ENCODE results near the gene GFRA1. TPM values are rescaled to one million over a fixed set of nuclear protein-coding genes. Genes with fewer than 3 reads are reported as not detected.

The GFRA1 gene
- total RNA-seq, 1 donor from 2014 or later, result 14.0 TPM

GRCh38 chr10:116298586-116298985 is 25.6 kb upstream of the GFRA1 start:
- Mint-ChIP-seq H3K27me3 (ENCODE audit: insufficient read depth, low read depth) (no peaks in the 10 kb centered on the region), H3K27ac (no peak overlapping the region), H3K9me3 (no peaks in the 10 kb centered on the region), H3K36me3 (no peaks in the 10 kb centered on the region), H3K4me1 (no peaks in the 10 kb centered on the region), H3K4me3 (no peak overlapping the region)
- no peaks in the 10 kb centered on the region for H3K9me3 ChIP-seq (ENCODE audit: low read depth)
- H2AFZ ChIP-seq (replicated peaks), result no peak overlapping the region
- no peak overlapping the region for H3K27ac ChIP-seq
- H3K27me3 ChIP-seq, result no peaks in the 10 kb centered on the region
- no peaks in the 10 kb centered on the region for H4K20me1 ChIP-seq (ENCODE audit: low read depth)
- H3K9ac ChIP-seq, result no peak overlapping the region
- H3K79me2 ChIP-seq (ENCODE audit: low read depth), result no peaks in the 10 kb centered on the region
- no peaks in the 10 kb centered on the region for H3F3A ChIP-seq (ENCODE audit: low read depth)
- no peaks in the 10 kb centered on the region for H3K4me1 ChIP-seq
- no peak overlapping the region for H3K4me2 ChIP-seq
- no peak for TF ChIP-seq EZH2phosphoT487 (IDR thresholded peaks at IDR 0.05)
- no peak for TF ChIP-seq CTCF (IDR thresholded peaks at IDR 0.05)
- TF ChIP-seq EZH2 (IDR thresholded peaks at IDR 0.05), result no peak
- no peak overlapping the region for H3K4me3 ChIP-seq
- no peak for DNase-seq (ENCODE audit: low spot score)
- H3K36me3 ChIP-seq, result no peaks in the 10 kb centered on the region

GRCh38 chr10:116296291-116296721 is 23.3 kb upstream of the GFRA1 start:
- H3K9me3 ChIP-seq (ENCODE audit: low read depth), result no peaks in the 10 kb centered on the region
- no peak overlapping the region for H3K4me3 Mint-ChIP-seq
- H3K9ac ChIP-seq, result no peak overlapping the region
- H3K27ac Mint-ChIP-seq, result no peak overlapping the region
- H3K4me3 ChIP-seq, result no peak overlapping the region
- no peaks in the 10 kb centered on the region for H3K9me3 Mint-ChIP-seq
- no peaks in the 10 kb centered on the region for H3K27me3 Mint-ChIP-seq (ENCODE audit: insufficient read depth, low read depth)
- no peaks in the 10 kb centered on the region for H3K79me2 ChIP-seq (ENCODE audit: low read depth)
- no peaks in the 10 kb centered on the region for H3F3A ChIP-seq (ENCODE audit: low read depth)
- H4K20me1 ChIP-seq (ENCODE audit: low read depth), result no peaks in the 10 kb centered on the region
- no peak overlapping the region for H3K27ac ChIP-seq
- H3K27me3 ChIP-seq, result no peaks in the 10 kb centered on the region
- H3K4me1 ChIP-seq, result no peaks in the 10 kb centered on the region
- no peaks in the 10 kb centered on the region for H3K36me3 Mint-ChIP-seq
- no peaks in the 10 kb centered on the region for H3K36me3 ChIP-seq
- TF ChIP-seq CTCF (IDR thresholded peaks at IDR 0.05) (no peak), EZH2 (IDR thresholded peaks at IDR 0.05) (no peak), EZH2phosphoT487 (IDR thresholded peaks at IDR 0.05) (no peak)
- H3K4me1 Mint-ChIP-seq, result no peaks in the 10 kb centered on the region
- no peak overlapping the region for H2AFZ ChIP-seq (replicated peaks)
- no peak overlapping the region for H3K4me2 ChIP-seq
- DNase-seq (ENCODE audit: low spot score), result no peak

DNA sequence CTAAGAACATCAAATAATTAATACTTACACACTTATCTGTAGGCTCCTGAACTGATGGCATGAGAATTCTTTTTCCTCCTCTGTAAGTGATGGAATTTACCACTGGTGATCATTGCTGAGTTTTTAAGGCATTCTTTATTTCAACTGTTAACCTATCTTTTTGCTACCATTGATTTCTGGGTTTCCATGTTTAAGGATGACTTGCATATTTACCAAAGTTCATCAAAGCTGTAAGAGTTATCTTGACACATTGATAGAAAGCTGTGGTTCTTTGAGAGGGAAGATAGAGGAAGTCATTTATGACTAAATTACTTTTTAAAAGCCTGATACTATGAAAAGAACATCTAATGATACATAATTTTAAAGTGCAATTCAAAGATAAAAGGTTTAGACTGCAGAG is 19.5 kb upstream of the GFRA1 start:
- peaks cover 3% of the 10 kb centered on the region for H3K27me3 Mint-ChIP-seq (ENCODE audit: insufficient read depth, low read depth)
- no peaks in the 10 kb centered on the region for H3K27me3 ChIP-seq
- H2AFZ ChIP-seq (replicated peaks), result no peak overlapping the region
- H3K9me3 ChIP-seq (ENCODE audit: low read depth), result no peaks in the 10 kb centered on the region
- no peaks in the 10 kb centered on the region for H3K79me2 ChIP-seq (ENCODE audit: low read depth)
- H3K4me1 Mint-ChIP-seq, result no peaks in the 10 kb centered on the region
- no peaks in the 10 kb centered on the region for H3K9me3 Mint-ChIP-seq
- H3K9ac ChIP-seq, result no peak overlapping the region
- H3K36me3 Mint-ChIP-seq, result no peaks in the 10 kb centered on the region
- H3K4me3 ChIP-seq, result no peak overlapping the region
- no peak overlapping the region for H3K4me3 Mint-ChIP-seq
- DNase-seq (ENCODE audit: low spot score), result no peak
- H3K27ac ChIP-seq, result no peak overlapping the region
- H3K27ac Mint-ChIP-seq, result no peak overlapping the region
- no peak overlapping the region for H3K4me2 ChIP-seq
- H4K20me1 ChIP-seq (ENCODE audit: low read depth), result no peaks in the 10 kb centered on the region
- H3K36me3 ChIP-seq, result no peaks in the 10 kb centered on the region
- TF ChIP-seq EZH2phosphoT487 (IDR thresholded peaks at IDR 0.05) (no peak), CTCF (IDR thresholded peaks at IDR 0.05) (no peak), EZH2 (IDR thresholded peaks at IDR 0.05) (no peak)
- peaks cover 3% of the 10 kb centered on the region for H3K4me1 ChIP-seq
- no peaks in the 10 kb centered on the region for H3F3A ChIP-seq (ENCODE audit: low read depth)
